ENCODE data around the gene RRH.

GRCh38 chr4:109826719-109827118, 1.1 kb upstream of the RRH start:
- TF ChIP-seq EZH2 (IDR thresholded peaks at IDR 0.05) (no peak), POLR2AphosphoS5 (IDR thresholded peaks at IDR 0.05; ENCODE audit: borderline replicate concordance, low read depth, low read length) (no peak), FOXP2 (optimal IDR thresholded peaks at IDR 0.05; ENCODE audit: control extremely low read depth, extremely low read length, insufficient read depth) (no peak)

Data from SK-N-MC (cell line).